GM12878 (cell line): ENCODE measurements around the gene PTPRD. TPM values are rescaled to one million over a fixed set of nuclear protein-coding genes. Genes with fewer than 3 reads are reported as not detected.

Experiments used
- ATAC-seq: fragments of 200-7000 bp; cut with Tn5 transposase; 3 replicates; pipeline ENCODE4 v1.9.1; 2020; ENCODE audit warnings: mild to moderate bottlenecking, moderate library complexity
- BruUV-seq: library from RNA; stranded (reverse); fragments of 400-500 nt; replicated peaks from 2 replicates; lab custom pipeline; 2021; lab: Mats Ljungman, UMichigan
- CTCF ChIA-PET: fragments of 300-600 bp; sonication (Branson Sonifier 250); formaldehyde crosslinking; extraction: SDS; loops from one replicate; lab custom pipeline; 2021; ENCODE audit warnings: inconsistent platforms; lab: Yijun Ruan, JAX
- POLR2A ChIA-PET: fragments of 350-600 bp; formaldehyde crosslinking; extraction: SDS; loops from one replicate; lab custom pipeline; 2021; ENCODE audit warnings: inconsistent platforms; lab: Charles Lee
- RAD21 ChIA-PET: fragments of 300-600 bp; sonication (Branson Sonifier 250); formaldehyde crosslinking; loops from one replicate; lab custom pipeline; 2023; ENCODE audit warnings: antibody characterized with exemption; ENCODE audit not compliant: unreplicated experiment; lab: Charles Lee
- SMC1A ChIA-PET: fragments of 300-600 bp; sonication (Branson Sonifier 250); formaldehyde crosslinking; loops from one replicate; lab custom pipeline; 2023; ENCODE audit not compliant: unreplicated experiment, uncharacterized antibody; lab: Charles Lee
- DNase-seq: peaks from one replicate; pipeline ENCODE4 v3.0.0-alpha.2; 2011; ENCODE audit warnings: low read depth, low spot score
- FAIRE-seq: peaks from 3 replicates; lab custom pipeline; 2011; peaks lifted over from hg19 to GRCh38; lab: Jason Lieb, UNC
- H2AFZ ChIP-seq: 2 replicates; pipeline ENCODE4 v1.6.0; 2011; ENCODE audit warnings: low read depth, low read length, control low read depth; ENCODE audit not compliant: control insufficient read depth
- H3K27ac ChIP-seq: 2 replicates; pipeline ENCODE4 v1.5.1; 2011; ENCODE audit warnings: control low read depth; ENCODE audit not compliant: control insufficient read depth, insufficient read depth
- H3K27me3 ChIP-seq, 2 experiments: replicated peaks in 1 of 2; 2 replicates each; pipeline versions ENCODE4 v1.6.0 to v1.6.1; 2011; ENCODE audit warnings: low read length in 1 of 2; ENCODE audit not compliant: control insufficient read depth in 2 of 2, insufficient read depth in 2 of 2
- H3K36me3 ChIP-seq, 2 experiments: 2 replicates each; pipeline ENCODE4 v1.5.1; 2011; ENCODE audit warnings: low read length in 1 of 2; ENCODE audit not compliant: control insufficient read depth in 2 of 2, insufficient read depth in 2 of 2
- H3K4me1 ChIP-seq: 2 replicates; pipeline ENCODE4 v1.6.1; 2011; ENCODE audit warnings: mild to moderate bottlenecking, low read length, moderate library complexity, mixed read lengths; ENCODE audit not compliant: control insufficient read depth, insufficient read depth
- H3K4me2 ChIP-seq: 2 replicates; pipeline ENCODE4 v1.6.0; 2011; ENCODE audit warnings: control low read depth; ENCODE audit not compliant: control insufficient read depth, insufficient read depth
- H3K4me3 ChIP-seq: fragments of 200-600 bp; sonication (generic); 2 replicates; pipeline ENCODE4 v1.5.1; 2016
- H3K79me2 ChIP-seq: 2 replicates; pipeline ENCODE4 v1.6.0; 2011; ENCODE audit warnings: low read length; ENCODE audit not compliant: control insufficient read depth, insufficient read depth
- H3K9ac ChIP-seq: 2 replicates; pipeline ENCODE4 v1.8.0; 2011; ENCODE audit warnings: low read length, control low read depth, mixed read lengths; ENCODE audit not compliant: control insufficient read depth, insufficient read depth
- H3K9me3 ChIP-seq: replicated peaks from 3 replicates; pipeline ENCODE4 v1.5.1; 2011; ENCODE audit warnings: mild to moderate bottlenecking, low read length; ENCODE audit not compliant: control insufficient read depth, insufficient read depth
- H4K20me1 ChIP-seq: 2 replicates; pipeline ENCODE4 v1.6.0; 2011; ENCODE audit not compliant: control insufficient read depth, insufficient read depth
- BCLAF1 ChIP-seq: fragments of 450-650 bp; IDR thresholded peaks from 2 replicates; pipeline ENCODE4 v1.6.1; 2017; ENCODE audit warnings: antibody characterized with exemption, mild to moderate bottlenecking, moderate library complexity
- CHD2 ChIP-seq: IDR thresholded peaks from 2 replicates; pipeline ENCODE4 v1.6.1; 2011; ENCODE audit warnings: low read depth, low read length, improper control_type of control experiment, borderline replicate concordance
- CREM ChIP-seq: IDR thresholded peaks from 2 replicates; pipeline ENCODE4 v1.6.1; 2014; ENCODE audit warnings: antibody characterized with exemption, low read depth
- E2F4 ChIP-seq: IDR thresholded peaks from 2 replicates; pipeline ENCODE4 v1.6.1; 2012; ENCODE audit warnings: low read depth, low read length, improper control_type of control experiment
- FOXK2 ChIP-seq: fragments of 450-650 bp; IDR thresholded peaks from 2 replicates; pipeline ENCODE4 v1.6.1; 2017; ENCODE audit warnings: mild to moderate bottlenecking, moderate library complexity
- MEF2A ChIP-seq: IDR thresholded peaks from 2 replicates; pipeline ENCODE4 v1.6.1; 2011; ENCODE audit warnings: low read depth, mild to moderate bottlenecking, low read length, moderate library complexity; ENCODE audit not compliant: insufficient read depth
- STAT3 ChIP-seq: IDR thresholded peaks from 2 replicates; pipeline ENCODE4 v1.6.1; 2011; ENCODE audit warnings: low read depth, low read length, improper control_type of control experiment
- YBX1 ChIP-seq: fragments of 450-650 bp; IDR thresholded peaks from 2 replicates; pipeline ENCODE4 v1.6.1; 2016; ENCODE audit warnings: antibody characterized with exemption
- ZBED1 ChIP-seq: IDR thresholded peaks from 2 replicates; pipeline ENCODE4 v1.6.1; 2016; ENCODE audit warnings: borderline replicate concordance
- ZNF622 ChIP-seq: fragments of 450-650 bp; IDR thresholded peaks from 2 replicates; pipeline ENCODE4 v1.6.1; 2017; ENCODE audit warnings: mild to moderate bottlenecking, inconsistent platforms
- ZSCAN29 ChIP-seq: fragments of 450-650 bp; IDR thresholded peaks from 2 replicates; pipeline ENCODE4 v1.6.1; 2017; ENCODE audit warnings: mild to moderate bottlenecking, moderate library complexity
- WGBS: methylation state at CpG from one replicate; pipeline ENCODE4 v1.1.6; 2016; ENCODE audit warnings: low lambda C conversion rate; ENCODE audit not compliant: insufficient replicate concordance, insufficient coverage; ENCODE audit errors: missing lambda C conversion rate; 5-methylcytosine and 5-hydroxymethylcytosine counted together
- in situ Hi-C: fragments of 300-500 bp; cut with MboI; formaldehyde crosslinking; loops from 9 replicates; pipeline ENCODE4 v1.14.3; 2018; ENCODE audit warnings: mixed read lengths
- intact Hi-C: fragments of 100-400 bp; cut with micrococcal nuclease; formaldehyde crosslinking; loops from one replicate; pipeline ENCODE4 v1.14.2; 2022; ENCODE audit not compliant: unreplicated experiment
- polyA plus RNA-seq, 11 experiments: library from polyadenylated mRNA; depleted of rRNA in 4 of 11; unstranded in 6 of 11; stranded (reverse) in 5 of 11; fragments of >200 nt; fragmentation: Nextera tagmentation in 4 of 11; fragmentation: Illumina TruSeq in 1 of 11; extraction: Ambion mirVana in 4 of 11; extraction: Trizol in 1 of 11; gene quantifications; 1 replicate in 1 of 11; 2 replicates in 10 of 11; pipeline versions ENCODE4 v1.2.1 to v1.2.3, GENCODE V29; 2011 to 2016; ENCODE audit warnings: inconsistent platforms in 2 of 11, missing spikeins in 2 of 11, low read depth in 1 of 11
- total RNA-seq, 4 experiments: library from RNA; depleted of rRNA in 3 of 4; stranded (reverse); fragments of >200 nt in 3 of 4; fragmentation: Illumina TruSeq in 1 of 4; extraction: Trizol in 1 of 4; gene quantifications; 2 replicates each; pipeline versions ENCODE4 v1.2.1 to v1.2.3, GENCODE V29; 2013 to 2021
- TF ChIP-seq, protein P1 (sequence below): IDR thresholded peaks from 2 replicates; pipeline ENCODE4 v1.6.1; 2012; ENCODE audit warnings: improper control_type of control experiment, low read depth, low read length; ENCODE audit not compliant: insufficient replicate concordance
- TF ChIP-seq, protein P2 (sequence below): fragments of 450-650 bp; IDR thresholded peaks from 2 replicates; pipeline ENCODE4 v1.6.1; 2016; ENCODE audit warnings: mild to moderate bottlenecking

Gene PTPRD
- total and polyA plus RNA-seq, 10 of the 15 experiments (the other 5 are each of a cell fraction or from before 2014, with no cell fraction given), result under 0.01 to 0.05 (median 0.01) TPM; not detected in 7

DNA sequence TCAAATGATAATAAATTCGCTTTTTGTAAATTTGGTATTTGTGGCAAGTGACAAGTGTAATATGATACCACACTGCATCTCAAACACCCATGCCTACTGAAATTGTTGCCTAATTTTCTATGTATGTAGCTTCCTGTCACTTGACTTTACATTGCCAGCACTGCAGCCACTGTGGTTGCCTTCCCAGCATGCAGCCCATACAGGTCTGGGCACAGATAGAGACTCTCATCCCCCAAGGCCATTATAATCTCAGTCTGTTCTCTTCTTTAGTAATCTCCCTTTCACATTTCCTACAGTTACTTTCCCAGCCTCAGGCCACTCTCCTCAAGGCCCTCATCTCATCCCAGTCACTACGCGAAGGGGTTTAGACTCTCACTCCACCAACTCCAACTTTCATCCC is 1200.6 kb downstream of the PTPRD start:
- ChIA-PET SMC1A (no interaction called here), CTCF (no interaction called here), RAD21 (no interaction called here), POLR2A (no interaction called here)
- H3K27me3 ChIP-seq, result no peaks in the 10 kb centered on the region
- H3K36me3 ChIP-seq, result no peaks in the 10 kb centered on the region
- H3K4me1 ChIP-seq, result no peaks in the 10 kb centered on the region
- in situ Hi-C loops, result no loop called here
- no peak overlapping the region for H3K27ac ChIP-seq
- no peak overlapping the region for H2AFZ ChIP-seq
- intact Hi-C loops, result no loop called here
- ATAC-seq, result no peak
- no peaks in the 10 kb centered on the region for H3K9me3 ChIP-seq
- no peak for DNase-seq
- H4K20me1 ChIP-seq, result no peaks in the 10 kb centered on the region
- 75% methylated on average over 3 of the region's 3 CpGs for WGBS
- no peak overlapping the region for H3K4me2 ChIP-seq
- H3K4me3 ChIP-seq, result no peak overlapping the region
- H3K79me2 ChIP-seq, result no peaks in the 10 kb centered on the region
- no TSS peak for BruUV-seq
- no peak for FAIRE-seq
- H3K9ac ChIP-seq, result no peak overlapping the region
- TF ChIP-seq FOXK2 (no peak), ZNF622 (no peak), MEF2A (no peak), CREM (no peak), STAT3 (no peak), CHD2 (no peak), E2F4 (no peak), ZSCAN29 (no peak), BCLAF1 (no peak), YBX1 (no peak), ZBED1 (no peak)
- TF ChIP-seq, protein P1, sequence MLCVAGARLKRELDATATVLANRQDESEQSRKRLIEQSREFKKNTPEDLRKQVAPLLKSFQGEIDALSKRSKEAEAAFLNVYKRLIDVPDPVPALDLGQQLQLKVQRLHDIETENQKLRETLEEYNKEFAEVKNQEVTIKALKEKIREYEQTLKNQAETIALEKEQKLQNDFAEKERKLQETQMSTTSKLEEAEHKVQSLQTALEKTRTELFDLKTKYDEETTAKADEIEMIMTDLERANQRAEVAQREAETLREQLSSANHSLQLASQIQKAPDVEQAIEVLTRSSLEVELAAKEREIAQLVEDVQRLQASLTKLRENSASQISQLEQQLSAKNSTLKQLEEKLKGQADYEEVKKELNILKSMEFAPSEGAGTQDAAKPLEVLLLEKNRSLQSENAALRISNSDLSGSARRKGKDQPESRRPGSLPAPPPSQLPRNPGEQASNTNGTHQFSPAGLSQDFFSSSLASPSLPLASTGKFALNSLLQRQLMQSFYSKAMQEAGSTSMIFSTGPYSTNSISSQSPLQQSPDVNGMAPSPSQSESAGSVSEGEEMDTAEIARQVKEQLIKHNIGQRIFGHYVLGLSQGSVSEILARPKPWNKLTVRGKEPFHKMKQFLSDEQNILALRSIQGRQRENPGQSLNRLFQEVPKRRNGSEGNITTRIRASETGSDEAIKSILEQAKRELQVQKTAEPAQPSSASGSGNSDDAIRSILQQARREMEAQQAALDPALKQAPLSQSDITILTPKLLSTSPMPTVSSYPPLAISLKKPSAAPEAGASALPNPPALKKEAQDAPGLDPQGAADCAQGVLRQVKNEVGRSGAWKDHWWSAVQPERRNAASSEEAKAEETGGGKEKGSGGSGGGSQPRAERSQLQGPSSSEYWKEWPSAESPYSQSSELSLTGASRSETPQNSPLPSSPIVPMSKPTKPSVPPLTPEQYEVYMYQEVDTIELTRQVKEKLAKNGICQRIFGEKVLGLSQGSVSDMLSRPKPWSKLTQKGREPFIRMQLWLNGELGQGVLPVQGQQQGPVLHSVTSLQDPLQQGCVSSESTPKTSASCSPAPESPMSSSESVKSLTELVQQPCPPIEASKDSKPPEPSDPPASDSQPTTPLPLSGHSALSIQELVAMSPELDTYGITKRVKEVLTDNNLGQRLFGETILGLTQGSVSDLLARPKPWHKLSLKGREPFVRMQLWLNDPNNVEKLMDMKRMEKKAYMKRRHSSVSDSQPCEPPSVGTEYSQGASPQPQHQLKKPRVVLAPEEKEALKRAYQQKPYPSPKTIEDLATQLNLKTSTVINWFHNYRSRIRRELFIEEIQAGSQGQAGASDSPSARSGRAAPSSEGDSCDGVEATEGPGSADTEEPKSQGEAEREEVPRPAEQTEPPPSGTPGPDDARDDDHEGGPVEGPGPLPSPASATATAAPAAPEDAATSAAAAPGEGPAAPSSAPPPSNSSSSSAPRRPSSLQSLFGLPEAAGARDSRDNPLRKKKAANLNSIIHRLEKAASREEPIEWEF, result no peak
- TF ChIP-seq, protein P2, sequence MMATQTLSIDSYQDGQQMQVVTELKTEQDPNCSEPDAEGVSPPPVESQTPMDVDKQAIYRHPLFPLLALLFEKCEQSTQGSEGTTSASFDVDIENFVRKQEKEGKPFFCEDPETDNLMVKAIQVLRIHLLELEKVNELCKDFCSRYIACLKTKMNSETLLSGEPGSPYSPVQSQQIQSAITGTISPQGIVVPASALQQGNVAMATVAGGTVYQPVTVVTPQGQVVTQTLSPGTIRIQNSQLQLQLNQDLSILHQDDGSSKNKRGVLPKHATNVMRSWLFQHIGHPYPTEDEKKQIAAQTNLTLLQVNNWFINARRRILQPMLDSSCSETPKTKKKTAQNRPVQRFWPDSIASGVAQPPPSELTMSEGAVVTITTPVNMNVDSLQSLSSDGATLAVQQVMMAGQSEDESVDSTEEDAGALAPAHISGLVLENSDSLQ, result no peak
